Neural cell (in vitro differentiated cells): ENCODE results near the gene OBI1. TPM values are rescaled to one million over a fixed set of nuclear protein-coding genes. Genes with fewer than 3 reads are reported as not detected.

ENCODE experiments used
- H2AFZ ChIP-seq: fragments of 200-600, 300-800 bp; sonication (generic), shearing (Covaris generic); 2 replicates; pipeline ENCODE4 v1.6.0; 2014; ENCODE audit warnings: low read depth, mild to moderate bottlenecking, antibody characterized with exemption, low read length, moderate library complexity
- H3F3A ChIP-seq: fragments of 200-600 bp; shearing (Covaris generic); 2 replicates; pipeline ENCODE4 v1.6.1; 2016; ENCODE audit warnings: mild to moderate bottlenecking, moderate library complexity, mixed read lengths, antibody characterized with exemption, low read length; ENCODE audit not compliant: insufficient read depth, poor library complexity, severe bottlenecking
- H3K27ac ChIP-seq: fragments of 200-600, 300-800 bp; sonication (generic), shearing (Covaris generic); 2 replicates; pipeline ENCODE4 v1.5.1; 2014; ENCODE audit warnings: mild to moderate bottlenecking, low read length, moderate library complexity
- H3K27me3 ChIP-seq: fragments of 300-800, 200-600 bp; sonication (generic), shearing (Covaris generic); 2 replicates; pipeline ENCODE4 v1.6.0; 2014; ENCODE audit warnings: mild to moderate bottlenecking, low read depth, low read length, moderate library complexity; ENCODE audit not compliant: insufficient read depth
- H3K36me3 ChIP-seq: fragments of 300-800, 200-600 bp; sonication (generic), shearing (Covaris generic); 2 replicates; pipeline ENCODE4 v1.5.1; 2014; ENCODE audit warnings: mild to moderate bottlenecking, antibody characterized with exemption, low read length, moderate library complexity; ENCODE audit not compliant: insufficient read depth
- H3K4me2 ChIP-seq: fragments of 300-800, 200-600 bp; sonication (generic), shearing (Covaris generic); 2 replicates; pipeline ENCODE4 v1.6.0; 2014; ENCODE audit warnings: mild to moderate bottlenecking, low read length
- H3K4me3 ChIP-seq: fragments of 300-800, 200-600 bp; sonication (generic), shearing (Covaris generic); 2 replicates; pipeline ENCODE4 v1.5.1; 2014; ENCODE audit warnings: mild to moderate bottlenecking, low read length, moderate library complexity
- H3K79me2 ChIP-seq: fragments of 200-600 bp; shearing (Covaris generic); replicated peaks from 2 replicates; pipeline ENCODE4 v1.6.0; 2014; ENCODE audit warnings: mild to moderate bottlenecking, low read length, moderate library complexity; ENCODE audit not compliant: insufficient read depth
- H3K9ac ChIP-seq: fragments of 300-800, 200-600 bp; sonication (generic), shearing (Covaris generic); 2 replicates; pipeline ENCODE4 v1.6.1; 2016; ENCODE audit warnings: mild to moderate bottlenecking, low read length, mixed read lengths
- H3K9me2 ChIP-seq: fragments of 200-600 bp; shearing (Covaris generic); 2 replicates; pipeline ENCODE4 v1.6.1; 2016; ENCODE audit warnings: mild to moderate bottlenecking, low read length, mixed read lengths; ENCODE audit not compliant: insufficient read depth
- H3K9me3 ChIP-seq: fragments of 200-600, 300-800 bp; sonication (generic), shearing (Covaris generic); 2 replicates; pipeline ENCODE4 v1.6.1; 2016; ENCODE audit warnings: mild to moderate bottlenecking, mixed run types, low read length, moderate library complexity, mixed read lengths
- H4K20me1 ChIP-seq: fragments of 200-600 bp; shearing (Covaris generic); 2 replicates; pipeline ENCODE4 v1.6.1; 2016; ENCODE audit warnings: mild to moderate bottlenecking, mixed run types; ENCODE audit not compliant: insufficient read depth
- CTCF ChIP-seq: fragments of 450-650 bp; IDR thresholded peaks from 2 replicates; pipeline ENCODE4 v1.5.1; 2014; ENCODE audit warnings: antibody characterized with exemption, mild to moderate bottlenecking, moderate library complexity; ENCODE audit not compliant: poor library complexity, severe bottlenecking
- EP300 ChIP-seq: fragments of 450-650 bp; conservative IDR thresholded peaks from 2 replicates; pipeline ENCODE4 v1.6.1; 2014; ENCODE audit warnings: antibody characterized with exemption, mild to moderate bottlenecking, moderate library complexity; ENCODE audit not compliant: poor library complexity, severe bottlenecking
- EZH2 ChIP-seq: fragments of 200-600, 300-800 bp; shearing (Covaris generic), sonication (generic); IDR thresholded peaks from 2 replicates; pipeline ENCODE4 v1.6.1; 2014; ENCODE audit warnings: antibody characterized with exemption, low read length, borderline replicate concordance, mild to moderate bottlenecking; ENCODE audit not compliant: insufficient read depth, poor library complexity, severe bottlenecking
- MXI1 ChIP-seq: fragments of 450-650 bp; conservative IDR thresholded peaks from 2 replicates; pipeline ENCODE4 v1.6.1; 2014; ENCODE audit warnings: antibody characterized with exemption, mild to moderate bottlenecking; ENCODE audit not compliant: poor library complexity, severe bottlenecking
- POLR2AphosphoS5 ChIP-seq: IDR thresholded peaks from 2 replicates; pipeline ENCODE4 v1.6.1; 2012
- RAD21 ChIP-seq: fragments of 450-650 bp; conservative IDR thresholded peaks from 2 replicates; pipeline ENCODE4 v1.6.1; 2014; ENCODE audit warnings: antibody characterized with exemption, mild to moderate bottlenecking, moderate library complexity
- SMC3 ChIP-seq: fragments of 450-650 bp; conservative IDR thresholded peaks from 2 replicates; pipeline ENCODE4 v1.6.1; 2014; ENCODE audit warnings: antibody characterized with exemption, mild to moderate bottlenecking, moderate library complexity; ENCODE audit not compliant: poor library complexity
- TAF1 ChIP-seq: IDR thresholded peaks from 2 replicates; pipeline ENCODE4 v1.6.1; 2012; ENCODE audit warnings: low read depth
- polyA plus RNA-seq: library from polyadenylated mRNA; depleted of rRNA; stranded (reverse); fragments of >200 nt; gene quantifications from 2 replicates; pipeline ENCODE4 v1.2.3, GENCODE V29; 2014
- TF ChIP-seq, protein P1 (sequence below): IDR thresholded peaks from 2 replicates; pipeline ENCODE4 v1.6.1; 2012; ENCODE audit warnings: borderline replicate concordance

The OBI1 gene
- polyA plus RNA-seq, 1 donor from 2014 or later, result 40.1 TPM

DNA sequence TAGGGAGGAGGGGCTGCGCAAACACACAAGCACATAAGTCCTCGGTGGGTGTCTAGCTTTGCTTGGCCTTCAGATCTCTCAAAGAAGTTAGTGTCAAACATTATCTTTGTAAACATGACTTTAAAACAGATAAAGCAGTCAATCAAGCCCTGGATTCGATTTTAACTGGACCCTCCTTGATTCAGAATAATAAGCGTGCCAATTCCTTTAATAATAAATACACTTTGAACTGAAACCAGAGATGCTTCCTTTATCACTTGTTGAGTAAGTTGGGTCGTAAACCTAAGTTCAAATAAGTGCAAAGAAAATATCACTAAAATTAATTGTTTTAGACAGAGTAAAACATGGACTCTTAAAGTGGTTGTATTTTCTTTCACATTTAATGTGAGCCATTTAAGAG, 86.5 kb downstream of the OBI1 start:
- no peak overlapping the region for H3K4me3 ChIP-seq
- H3K27ac ChIP-seq, result no peak overlapping the region
- no peak overlapping the region for H3K4me2 ChIP-seq
- no peaks in the 10 kb centered on the region for H3F3A ChIP-seq
- H3K9me3 ChIP-seq, result no peaks in the 10 kb centered on the region
- H3K9ac ChIP-seq, result no peak overlapping the region
- H3K36me3 ChIP-seq, result no peaks in the 10 kb centered on the region
- no peak overlapping the region for H2AFZ ChIP-seq
- no peaks in the 10 kb centered on the region for H4K20me1 ChIP-seq
- H3K9me2 ChIP-seq, result no peaks in the 10 kb centered on the region
- H3K27me3 ChIP-seq, result no peaks in the 10 kb centered on the region
- no peaks in the 10 kb centered on the region for H3K79me2 ChIP-seq
- TF ChIP-seq, protein P1, sequence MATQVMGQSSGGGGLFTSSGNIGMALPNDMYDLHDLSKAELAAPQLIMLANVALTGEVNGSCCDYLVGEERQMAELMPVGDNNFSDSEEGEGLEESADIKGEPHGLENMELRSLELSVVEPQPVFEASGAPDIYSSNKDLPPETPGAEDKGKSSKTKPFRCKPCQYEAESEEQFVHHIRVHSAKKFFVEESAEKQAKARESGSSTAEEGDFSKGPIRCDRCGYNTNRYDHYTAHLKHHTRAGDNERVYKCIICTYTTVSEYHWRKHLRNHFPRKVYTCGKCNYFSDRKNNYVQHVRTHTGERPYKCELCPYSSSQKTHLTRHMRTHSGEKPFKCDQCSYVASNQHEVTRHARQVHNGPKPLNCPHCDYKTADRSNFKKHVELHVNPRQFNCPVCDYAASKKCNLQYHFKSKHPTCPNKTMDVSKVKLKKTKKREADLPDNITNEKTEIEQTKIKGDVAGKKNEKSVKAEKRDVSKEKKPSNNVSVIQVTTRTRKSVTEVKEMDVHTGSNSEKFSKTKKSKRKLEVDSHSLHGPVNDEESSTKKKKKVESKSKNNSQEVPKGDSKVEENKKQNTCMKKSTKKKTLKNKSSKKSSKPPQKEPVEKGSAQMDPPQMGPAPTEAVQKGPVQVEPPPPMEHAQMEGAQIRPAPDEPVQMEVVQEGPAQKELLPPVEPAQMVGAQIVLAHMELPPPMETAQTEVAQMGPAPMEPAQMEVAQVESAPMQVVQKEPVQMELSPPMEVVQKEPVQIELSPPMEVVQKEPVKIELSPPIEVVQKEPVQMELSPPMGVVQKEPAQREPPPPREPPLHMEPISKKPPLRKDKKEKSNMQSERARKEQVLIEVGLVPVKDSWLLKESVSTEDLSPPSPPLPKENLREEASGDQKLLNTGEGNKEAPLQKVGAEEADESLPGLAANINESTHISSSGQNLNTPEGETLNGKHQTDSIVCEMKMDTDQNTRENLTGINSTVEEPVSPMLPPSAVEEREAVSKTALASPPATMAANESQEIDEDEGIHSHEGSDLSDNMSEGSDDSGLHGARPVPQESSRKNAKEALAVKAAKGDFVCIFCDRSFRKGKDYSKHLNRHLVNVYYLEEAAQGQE, result no peak
- no peak for TF ChIP-seq TAF1
- no peak for TF ChIP-seq CTCF
- TF ChIP-seq MXI1, result no peak
- no peak for TF ChIP-seq POLR2AphosphoS5
- no peak for TF ChIP-seq SMC3
- no peak for TF ChIP-seq EP300
- no peak for TF ChIP-seq RAD21
- TF ChIP-seq EZH2, result no peak

DNA sequence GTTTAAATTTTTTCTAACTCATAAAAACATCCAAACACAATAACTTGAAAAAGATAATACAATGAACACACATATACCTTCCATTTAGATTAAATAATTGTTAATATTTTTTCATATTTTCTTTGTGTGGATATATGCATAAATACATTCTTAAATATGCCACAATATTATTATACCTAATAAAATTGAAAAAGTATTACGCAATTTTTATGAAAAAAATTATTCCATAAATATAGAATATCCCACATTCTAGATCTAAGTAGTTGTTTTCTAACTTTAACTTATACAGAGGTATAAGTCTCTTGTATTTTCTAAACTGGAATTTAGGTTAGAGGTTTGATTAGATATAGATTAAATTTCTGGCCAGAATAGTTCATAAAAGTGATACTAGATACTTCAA, 89.9 kb downstream of the OBI1 start:
- Histone ChIP-seq H3K9ac (no peak overlapping the region), H3K27me3 (no peaks in the 10 kb centered on the region), H3K79me2 (no peaks in the 10 kb centered on the region), H3K4me2 (no peak overlapping the region), H3K9me2 (no peaks in the 10 kb centered on the region), H3K36me3 (no peaks in the 10 kb centered on the region), H4K20me1 (no peaks in the 10 kb centered on the region), H3K27ac (no peak overlapping the region), H2AFZ (no peak overlapping the region), H3K4me3 (no peak overlapping the region), H3K9me3 (no peaks in the 10 kb centered on the region), H3F3A (no peaks in the 10 kb centered on the region)
- TF ChIP-seq, protein P1, result no peak
- TF ChIP-seq TAF1, result no peak
- no peak for TF ChIP-seq POLR2AphosphoS5
- no peak for TF ChIP-seq SMC3
- TF ChIP-seq RAD21, result no peak
- TF ChIP-seq MXI1, result no peak
- TF ChIP-seq EZH2, result no peak
- no peak for TF ChIP-seq EP300
- TF ChIP-seq CTCF, result no peak
